ENCODE data around the gene FAM234B.

Gene FAM234B

GRCh38 chr12:13061377-13061776 lies 17.2 kb downstream of the FAM234B start:
- H3K27ac ChIP-seq (ENCODE audit: low read depth, low read length): no peak overlapping the region
- H3K4me1 ChIP-seq (ENCODE audit: control insufficient read depth, insufficient read depth, low read length, unreplicated experiment): no peaks in the 10 kb centered on the region
- no peaks in the 10 kb centered on the region for H3K79me2 ChIP-seq (ENCODE audit: control insufficient read depth, insufficient read depth, low read length, unreplicated experiment)
- H3K27me3 ChIP-seq (ENCODE audit: insufficient read depth, low read length): no peaks in the 10 kb centered on the region
- H2AFZ ChIP-seq (ENCODE audit: low read length, unreplicated experiment): no peak overlapping the region
- H3K4me3 ChIP-seq (ENCODE audit: low read depth, low read length): no peak overlapping the region
- H3K36me3 ChIP-seq (ENCODE audit: insufficient read depth, low read length): peaks cover 5% of the 10 kb centered on the region; the same call in 1 of the 2 replicates

- Histone ChIP-seq H3K27ac (ENCODE audit: low read depth, low read length) (no peak overlapping the region), H3K27me3 (ENCODE audit: insufficient read depth, low read length) (no peaks in the 10 kb centered on the region), H3K4me3 (ENCODE audit: low read depth, low read length) (no peak overlapping the region), H3K4me1 (ENCODE audit: control insufficient read depth, insufficient read depth, low read length, unreplicated experiment) (no peaks in the 10 kb centered on the region), H2AFZ (ENCODE audit: low read length, unreplicated experiment) (no peak overlapping the region), H3K79me2 (ENCODE audit: control insufficient read depth, insufficient read depth, low read length, unreplicated experiment) (no peaks in the 10 kb centered on the region), H3K36me3 (ENCODE audit: insufficient read depth, low read length) (peaks cover 5% of the 10 kb centered on the region; the same call in 1 of the 2 replicates)
Observed at GRCh38 chr12:13062669-13063068, 18.5 kb downstream of the FAM234B start.

GRCh38 chr12:13066014-13066413 lies 21.8 kb downstream of the FAM234B start:
- H3K4me3 ChIP-seq (ENCODE audit: low read depth, low read length): no peak overlapping the region

GRCh38 chr12:13066459-13066858 lies 22.3 kb downstream of the FAM234B start:
- Histone ChIP-seq H3K27ac (ENCODE audit: low read depth, low read length) (no peak overlapping the region), H2AFZ (ENCODE audit: low read length, unreplicated experiment) (no peak overlapping the region), H3K4me1 (ENCODE audit: control insufficient read depth, insufficient read depth, low read length, unreplicated experiment) (no peaks in the 10 kb centered on the region), H3K27me3 (ENCODE audit: insufficient read depth, low read length) (no peaks in the 10 kb centered on the region), H3K79me2 (ENCODE audit: control insufficient read depth, insufficient read depth, low read length, unreplicated experiment) (no peaks in the 10 kb centered on the region), H3K36me3 (ENCODE audit: insufficient read depth, low read length) (no peaks in the 10 kb centered on the region), H3K4me3 (ENCODE audit: low read depth, low read length) (no peak overlapping the region)

More at GRCh38 chr12:13066014-13066413, 21.8 kb downstream of the FAM234B start:
- no peaks in the 10 kb centered on the region for H3K36me3 ChIP-seq (ENCODE audit: insufficient read depth, low read length)
- no peaks in the 10 kb centered on the region for H3K79me2 ChIP-seq (ENCODE audit: control insufficient read depth, insufficient read depth, low read length, unreplicated experiment)
- no peak overlapping the region for H3K27ac ChIP-seq (ENCODE audit: low read depth, low read length)
- no peak overlapping the region for H2AFZ ChIP-seq (ENCODE audit: low read length, unreplicated experiment)
- H3K4me1 ChIP-seq (ENCODE audit: control insufficient read depth, insufficient read depth, low read length, unreplicated experiment): no peaks in the 10 kb centered on the region
- H3K27me3 ChIP-seq (ENCODE audit: insufficient read depth, low read length): no peaks in the 10 kb centered on the region

GRCh38 chr12:13067322-13067721 lies 23.1 kb downstream of the FAM234B start:
- Histone ChIP-seq H3K27me3 (ENCODE audit: insufficient read depth, low read length) (no peaks in the 10 kb centered on the region), H3K4me1 (ENCODE audit: control insufficient read depth, insufficient read depth, low read length, unreplicated experiment) (no peaks in the 10 kb centered on the region), H3K27ac (ENCODE audit: low read depth, low read length) (no peak overlapping the region), H3K4me3 (ENCODE audit: low read depth, low read length) (no peak overlapping the region), H2AFZ (ENCODE audit: low read length, unreplicated experiment) (no peak overlapping the region), H3K36me3 (ENCODE audit: insufficient read depth, low read length) (no peaks in the 10 kb centered on the region; the same call in 1 of the 2 replicates), H3K79me2 (ENCODE audit: control insufficient read depth, insufficient read depth, low read length, unreplicated experiment) (no peaks in the 10 kb centered on the region)

GRCh38 chr12:13069380-13069779 lies 25.2 kb downstream of the FAM234B start:
- Histone ChIP-seq H3K27me3 (ENCODE audit: insufficient read depth, low read length) (no peaks in the 10 kb centered on the region), H3K36me3 (ENCODE audit: insufficient read depth, low read length) (peaks cover 4% of the 10 kb centered on the region; the same call in 1 of the 2 replicates), H2AFZ (ENCODE audit: low read length, unreplicated experiment) (no peak overlapping the region), H3K79me2 (ENCODE audit: control insufficient read depth, insufficient read depth, low read length, unreplicated experiment) (no peaks in the 10 kb centered on the region), H3K4me1 (ENCODE audit: control insufficient read depth, insufficient read depth, low read length, unreplicated experiment) (no peaks in the 10 kb centered on the region), H3K27ac (ENCODE audit: low read depth, low read length) (no peak overlapping the region), H3K4me3 (ENCODE audit: low read depth, low read length) (no peak overlapping the region)

- Histone ChIP-seq H3K4me3 (ENCODE audit: low read depth, low read length) (no peak overlapping the region), H2AFZ (ENCODE audit: low read length, unreplicated experiment) (no peak overlapping the region), H3K27ac (ENCODE audit: low read depth, low read length) (no peak overlapping the region), H3K36me3 (ENCODE audit: insufficient read depth, low read length) (peaks cover 7% of the 10 kb centered on the region), H3K27me3 (ENCODE audit: insufficient read depth, low read length) (no peaks in the 10 kb centered on the region), H3K79me2 (ENCODE audit: control insufficient read depth, insufficient read depth, low read length, unreplicated experiment) (no peaks in the 10 kb centered on the region), H3K4me1 (ENCODE audit: control insufficient read depth, insufficient read depth, low read length, unreplicated experiment) (peaks cover 7% of the 10 kb centered on the region)
Observed at GRCh38 chr12:13071305-13072280, 27.4 kb downstream of the FAM234B start.

GRCh38 chr12:13073173-13073572 lies 29.0 kb downstream of the FAM234B start:
- Histone ChIP-seq H3K27me3 (ENCODE audit: insufficient read depth, low read length) (no peaks in the 10 kb centered on the region), H3K27ac (ENCODE audit: low read depth, low read length) (no peak overlapping the region), H2AFZ (ENCODE audit: low read length, unreplicated experiment) (no peak overlapping the region), H3K4me1 (ENCODE audit: control insufficient read depth, insufficient read depth, low read length, unreplicated experiment) (peaks cover 7% of the 10 kb centered on the region), H3K4me3 (ENCODE audit: low read depth, low read length) (no peak overlapping the region), H3K79me2 (ENCODE audit: control insufficient read depth, insufficient read depth, low read length, unreplicated experiment) (no peaks in the 10 kb centered on the region), H3K36me3 (ENCODE audit: insufficient read depth, low read length) (peaks cover 10% of the 10 kb centered on the region)

- H3K36me3 ChIP-seq (ENCODE audit: insufficient read depth, low read length): peaks cover 10% of the 10 kb centered on the region
- no peaks in the 10 kb centered on the region for H3K79me2 ChIP-seq (ENCODE audit: control insufficient read depth, insufficient read depth, low read length, unreplicated experiment)
- no peaks in the 10 kb centered on the region for H3K27me3 ChIP-seq (ENCODE audit: insufficient read depth, low read length)
- no peak overlapping the region for H3K4me3 ChIP-seq (ENCODE audit: low read depth, low read length)
- peaks cover 7% of the 10 kb centered on the region for H3K4me1 ChIP-seq (ENCODE audit: control insufficient read depth, insufficient read depth, low read length, unreplicated experiment)
- no peak overlapping the region for H3K27ac ChIP-seq (ENCODE audit: low read depth, low read length)
- no peak overlapping the region for H2AFZ ChIP-seq (ENCODE audit: low read length, unreplicated experiment)
Observed at GRCh38 chr12:13074396-13075117, 30.4 kb downstream of the FAM234B start.

GRCh38 chr12:13075118-13075480 lies 30.9 kb downstream of the FAM234B start:
- Histone ChIP-seq H3K27ac (ENCODE audit: low read depth, low read length) (no peak overlapping the region), H3K79me2 (ENCODE audit: control insufficient read depth, insufficient read depth, low read length, unreplicated experiment) (no peaks in the 10 kb centered on the region), H3K27me3 (ENCODE audit: insufficient read depth, low read length) (no peaks in the 10 kb centered on the region), H3K4me1 (ENCODE audit: control insufficient read depth, insufficient read depth, low read length, unreplicated experiment) (peaks cover 7% of the 10 kb centered on the region), H3K36me3 (ENCODE audit: insufficient read depth, low read length) (peaks cover 14% of the 10 kb centered on the region), H3K4me3 (ENCODE audit: low read depth, low read length) (no peak overlapping the region), H2AFZ (ENCODE audit: low read length, unreplicated experiment) (no peak overlapping the region)
